ENCODE results near the gene RBM43. TPM values are rescaled to one million over a fixed set of nuclear protein-coding genes. Genes with fewer than 3 reads are reported as not detected.

Gene RBM43
- polyA plus RNA-seq, 1 of the 3 experiments (the other 2 are of a cell fraction): 2.0 TPM

DNA sequence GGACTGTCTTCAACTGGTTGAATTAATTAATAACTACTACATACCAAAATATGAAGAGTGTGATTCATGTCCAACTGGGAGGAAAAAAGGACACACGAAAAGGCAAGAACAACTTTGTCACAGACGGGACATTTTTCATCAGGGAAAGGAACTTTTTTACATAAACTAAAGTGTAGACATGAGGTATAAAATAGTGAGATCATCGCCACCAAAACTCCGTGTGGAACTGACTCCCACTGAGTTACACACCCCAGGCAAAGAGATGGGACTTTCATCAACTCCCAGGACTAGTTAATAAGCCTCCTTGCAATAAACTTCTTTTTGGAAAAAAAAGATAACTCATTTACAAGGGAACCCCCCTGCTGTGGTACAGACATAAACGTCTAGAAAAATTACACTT is 40.7 kb upstream of the RBM43 start:
- H3K27ac ChIP-seq (ENCODE audit: low read depth in 2 of 2, low read length in 1 of 2): peak overlapping the region in 1 of 2 experiments; percentile 61; a peak in 2 of 4 replicates
- no peak for TF ChIP-seq EZH2phosphoT487 (IDR thresholded peaks at IDR 0.05; ENCODE audit: borderline replicate concordance, low read depth)
- TF ChIP-seq EP300 (IDR thresholded peaks at IDR 0.05; ENCODE audit: borderline replicate concordance in 1 of 2, low read depth in 1 of 2, low read length in 1 of 2): no peak
- no peak for TF ChIP-seq CHD2 (IDR thresholded peaks at IDR 0.05; ENCODE audit: low read length, partially characterized antibody)
- TF ChIP-seq, protein P1, sequence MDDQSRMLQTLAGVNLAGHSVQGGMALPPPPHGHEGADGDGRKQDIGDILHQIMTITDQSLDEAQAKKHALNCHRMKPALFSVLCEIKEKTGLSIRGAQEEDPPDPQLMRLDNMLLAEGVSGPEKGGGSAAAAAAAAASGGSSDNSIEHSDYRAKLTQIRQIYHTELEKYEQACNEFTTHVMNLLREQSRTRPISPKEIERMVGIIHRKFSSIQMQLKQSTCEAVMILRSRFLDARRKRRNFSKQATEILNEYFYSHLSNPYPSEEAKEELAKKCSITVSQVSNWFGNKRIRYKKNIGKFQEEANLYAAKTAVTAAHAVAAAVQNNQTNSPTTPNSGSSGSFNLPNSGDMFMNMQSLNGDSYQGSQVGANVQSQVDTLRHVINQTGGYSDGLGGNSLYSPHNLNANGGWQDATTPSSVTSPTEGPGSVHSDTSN (IDR thresholded peaks at IDR 0.05): no peak
- TF ChIP-seq YY1 (IDR thresholded peaks at IDR 0.05; ENCODE audit: low read depth): no peak
- TF ChIP-seq JUND (IDR thresholded peaks at IDR 0.05): no peak
- TF ChIP-seq SMC3 (IDR thresholded peaks at IDR 0.05; ENCODE audit: low read depth, low read length): no peak
- TF ChIP-seq GABPA (IDR thresholded peaks at IDR 0.05; ENCODE audit: low read depth): no peak
- TF ChIP-seq TEAD4 (IDR thresholded peaks at IDR 0.05; ENCODE audit: borderline replicate concordance, insufficient read depth): no peak
- TF ChIP-seq, protein P2, sequence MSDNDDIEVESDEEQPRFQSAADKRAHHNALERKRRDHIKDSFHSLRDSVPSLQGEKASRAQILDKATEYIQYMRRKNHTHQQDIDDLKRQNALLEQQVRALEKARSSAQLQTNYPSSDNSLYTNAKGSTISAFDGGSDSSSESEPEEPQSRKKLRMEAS (IDR thresholded peaks at IDR 0.05; ENCODE audit: low read depth): no peak
- no peak for TF ChIP-seq GATA2 (CRISPR knock-in tag; IDR thresholded peaks at IDR 0.05)
- no peak for TF ChIP-seq NRF1 (IDR thresholded peaks at IDR 0.05; ENCODE audit: low read depth, low read length)
- no peak for TF ChIP-seq POLR2AphosphoS5 (IDR thresholded peaks at IDR 0.05; ENCODE audit: low read depth, low read length)
- no peak for TF ChIP-seq FOXM1 (IDR thresholded peaks at IDR 0.05; ENCODE audit: low read depth)
- TF ChIP-seq RXRA (IDR thresholded peaks at IDR 0.05; ENCODE audit: borderline replicate concordance, low read depth): no peak
- TF ChIP-seq TAF1 (IDR thresholded peaks at IDR 0.05; ENCODE audit: borderline replicate concordance, low read depth, low read length): no peak
- TF ChIP-seq RAD21 (IDR thresholded peaks at IDR 0.05; ENCODE audit: low read length): no peak
- TF ChIP-seq RFX5 (IDR thresholded peaks at IDR 0.05; ENCODE audit: low read length): no peak
- POLR2A ChIA-PET: no interaction called here
- CTCF ChIA-PET: no interaction called here
- H4K20me1 ChIP-seq (ENCODE audit: insufficient read depth): no peaks in the 10 kb centered on the region
- no peaks in the 10 kb centered on the region for H3K36me3 ChIP-seq (replicated peaks in 1 of 2; ENCODE audit: control insufficient read depth in 1 of 2, insufficient read depth in 2 of 2, low read length in 1 of 2)
- H3K9me3 ChIP-seq: no peaks in the 10 kb centered on the region
- H3K9ac ChIP-seq: peak overlapping the region; percentile 38; the same call in 1 of the 2 replicates
- H3F3A ChIP-seq (replicated peaks; ENCODE audit: insufficient read depth): peaks cover 3% of the 10 kb centered on the region
- no peaks in the 10 kb centered on the region for H3K9me2 ChIP-seq
- H2AFZ ChIP-seq (ENCODE audit: low read depth): peak overlapping the region; percentile 22; the same call in 1 of the 2 replicates
- DNase-seq: no peak
- H3K79me2 ChIP-seq (ENCODE audit: insufficient read depth): no peaks in the 10 kb centered on the region
- 70% methylated on average over 5 of the region's 5 CpGs for WGBS (ENCODE audit: low lambda C conversion rate)
- peaks cover 0 to 18% of the 10 kb centered on the region in 2 experiments; a peak in 1 of 4 replicates for H3K4me1 ChIP-seq (ENCODE audit: control insufficient read depth in 1 of 2, insufficient read depth in 2 of 2, low read depth in 1 of 2, low read length in 1 of 2)
- no peak overlapping the region for H3K4me3 ChIP-seq (ENCODE audit: low read depth in 2 of 2, low read length in 1 of 2)
- H3K4me2 ChIP-seq: no peak overlapping the region
- H3K27me3 ChIP-seq (ENCODE audit: insufficient read depth): no peaks in the 10 kb centered on the region

GRCh38 chr2:151299920-151300539 is 38.4 kb upstream of the RBM43 start:
- TF ChIP-seq POLR2AphosphoS5 (IDR thresholded peaks at IDR 0.05; ENCODE audit: low read depth, low read length) (no peak), IRF3 (IDR thresholded peaks at IDR 0.05; ENCODE audit: low read depth, low read length) (no peak), FOSL2 (IDR thresholded peaks at IDR 0.05; ENCODE audit: borderline replicate concordance, low read depth) (no peak), ZBTB33 (IDR thresholded peaks at IDR 0.05; ENCODE audit: borderline replicate concordance, low read depth) (no peak), MXI1 (IDR thresholded peaks at IDR 0.05; ENCODE audit: low read depth, low read length) (no peak), TEAD4 (IDR thresholded peaks at IDR 0.05; ENCODE audit: borderline replicate concordance, insufficient read depth) (no peak), EP300 (IDR thresholded peaks at IDR 0.05; ENCODE audit: borderline replicate concordance in 1 of 2, low read depth in 1 of 2, low read length in 1 of 2) (no peak)
- TF ChIP-seq, protein P3, sequence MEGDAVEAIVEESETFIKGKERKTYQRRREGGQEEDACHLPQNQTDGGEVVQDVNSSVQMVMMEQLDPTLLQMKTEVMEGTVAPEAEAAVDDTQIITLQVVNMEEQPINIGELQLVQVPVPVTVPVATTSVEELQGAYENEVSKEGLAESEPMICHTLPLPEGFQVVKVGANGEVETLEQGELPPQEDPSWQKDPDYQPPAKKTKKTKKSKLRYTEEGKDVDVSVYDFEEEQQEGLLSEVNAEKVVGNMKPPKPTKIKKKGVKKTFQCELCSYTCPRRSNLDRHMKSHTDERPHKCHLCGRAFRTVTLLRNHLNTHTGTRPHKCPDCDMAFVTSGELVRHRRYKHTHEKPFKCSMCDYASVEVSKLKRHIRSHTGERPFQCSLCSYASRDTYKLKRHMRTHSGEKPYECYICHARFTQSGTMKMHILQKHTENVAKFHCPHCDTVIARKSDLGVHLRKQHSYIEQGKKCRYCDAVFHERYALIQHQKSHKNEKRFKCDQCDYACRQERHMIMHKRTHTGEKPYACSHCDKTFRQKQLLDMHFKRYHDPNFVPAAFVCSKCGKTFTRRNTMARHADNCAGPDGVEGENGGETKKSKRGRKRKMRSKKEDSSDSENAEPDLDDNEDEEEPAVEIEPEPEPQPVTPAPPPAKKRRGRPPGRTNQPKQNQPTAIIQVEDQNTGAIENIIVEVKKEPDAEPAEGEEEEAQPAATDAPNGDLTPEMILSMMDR (IDR thresholded peaks at IDR 0.05): no peak
- POLR2A ChIA-PET: no interaction called here
- peaks cover 0 to 9% of the 10 kb centered on the region in 2 experiments; a peak in 1 of 4 replicates for H3K4me1 ChIP-seq (ENCODE audit: control insufficient read depth in 1 of 2, insufficient read depth in 2 of 2, low read depth in 1 of 2, low read length in 1 of 2)
- no peaks in the 10 kb centered on the region for H3K79me2 ChIP-seq (ENCODE audit: insufficient read depth)
- CTCF ChIA-PET: no interaction called here
- no peak overlapping the region for H3K4me2 ChIP-seq
- H3K27ac ChIP-seq (ENCODE audit: low read depth in 2 of 2, low read length in 1 of 2): no peak overlapping the region
- H3K9ac ChIP-seq: no peak overlapping the region
- H3K27me3 ChIP-seq (ENCODE audit: insufficient read depth): no peaks in the 10 kb centered on the region
- H4K20me1 ChIP-seq (ENCODE audit: insufficient read depth): no peaks in the 10 kb centered on the region
- H3K4me3 ChIP-seq (ENCODE audit: low read depth in 2 of 2, low read length in 1 of 2): no peak overlapping the region
- no peaks in the 10 kb centered on the region for H3F3A ChIP-seq (replicated peaks; ENCODE audit: insufficient read depth)
- WGBS (ENCODE audit: low lambda C conversion rate): 88% methylated on average over 6 of the region's 6 CpGs
- no peaks in the 10 kb centered on the region for H3K9me2 ChIP-seq
- DNase-seq: no peak
- H3K9me3 ChIP-seq: no peaks in the 10 kb centered on the region
- H3K36me3 ChIP-seq (replicated peaks in 1 of 2; ENCODE audit: control insufficient read depth in 1 of 2, insufficient read depth in 2 of 2, low read length in 1 of 2): no peaks in the 10 kb centered on the region
- H2AFZ ChIP-seq (ENCODE audit: low read depth): no peak overlapping the region
